Small intestine (tissue), 7 donors: ENCODE data around the gene LGALS7B. TPM values are rescaled to one million over a fixed set of nuclear protein-coding genes. Genes with fewer than 3 reads are reported as not detected.

ENCODE experiments used
- DNase-seq, 2 donors: peaks; one replicate each; pipeline versions ENCODE4 v3.0.0 to v3.0.0-alpha.2; 2013
- FAIRE-seq: peaks from 2 replicates; lab custom pipeline; 2012; peaks lifted over from hg19 to GRCh38; lab: Jason Lieb, UNC
- H3K27ac ChIP-seq, 3 donors: one replicate each; pipeline ENCODE4 v1.5.1; 2013; ENCODE audit warnings: low read length in 2 of 3, mild to moderate bottlenecking in 2 of 3, control low read depth in 1 of 3, inconsistent platforms in 1 of 3, low read depth in 1 of 3, moderate library complexity in 1 of 3
- H3K27me3 ChIP-seq, 3 donors: one replicate each; pipeline ENCODE4 v1.6.1; 2013; ENCODE audit warnings: low read length in 3 of 3, inconsistent platforms in 1 of 3; ENCODE audit not compliant: control insufficient read depth in 3 of 3, insufficient read depth in 3 of 3
- H3K36me3 ChIP-seq, 3 donors: one replicate each; pipeline ENCODE4 v1.6.1; 2013; ENCODE audit warnings: low read length in 3 of 3, inconsistent platforms in 1 of 3, low read depth in 1 of 3, mild to moderate bottlenecking in 1 of 3, moderate library complexity in 1 of 3; ENCODE audit not compliant: control insufficient read depth in 3 of 3, insufficient read depth in 2 of 3
- H3K4me1 ChIP-seq, 3 donors: one replicate each; pipeline ENCODE4 v1.6.1; 2013; ENCODE audit warnings: low read length in 2 of 3, inconsistent platforms in 1 of 3, low read depth in 1 of 3, mild to moderate bottlenecking in 1 of 3, moderate library complexity in 1 of 3; ENCODE audit not compliant: control insufficient read depth in 3 of 3, insufficient read depth in 2 of 3
- H3K4me3 ChIP-seq, 3 donors: one replicate each; pipeline ENCODE4 v1.5.1; 2013; ENCODE audit warnings: low read length in 3 of 3, control low read depth in 1 of 3, inconsistent platforms in 1 of 3, low read depth in 1 of 3, mild to moderate bottlenecking in 1 of 3, moderate library complexity in 1 of 3
- H3K9me3 ChIP-seq, 2 donors: one replicate each; pipeline ENCODE4 v1.6.1; 2013; ENCODE audit warnings: low read depth in 1 of 2, low read length in 1 of 2; ENCODE audit not compliant: control insufficient read depth in 2 of 2, insufficient read depth in 1 of 2
- WGBS, 3 donors: extraction: QIAGEN DNeasy Blood & Tissue Kit; methylation state at CpG; one replicate each; pipeline ENCODE4 v1.1.7; 2013; 5-methylcytosine and 5-hydroxymethylcytosine counted together
- polyA plus RNA-seq, 4 donors: library from polyadenylated mRNA; stranded (reverse) in 3 of 4; unstranded in 1 of 4; fragments of 200-250 nt in 3 of 4; fragments of 120-200 nt in 1 of 4; gene quantifications; one replicate each; pipeline versions ENCODE4 v1.2.1 to v1.2.3, GENCODE V29; 2013
- donor health status: healthy with polysubstance abuse.
- donor health status: control.
- donor health status: control.
- donor health status: Bipolar disorder and iron deficiency.
- donor health status: healthy.

LGALS7B gene
- polyA plus RNA-seq, 4 donors, result 2.0 to 5.4 (median 4.9) TPM; not detected in 1

DNA sequence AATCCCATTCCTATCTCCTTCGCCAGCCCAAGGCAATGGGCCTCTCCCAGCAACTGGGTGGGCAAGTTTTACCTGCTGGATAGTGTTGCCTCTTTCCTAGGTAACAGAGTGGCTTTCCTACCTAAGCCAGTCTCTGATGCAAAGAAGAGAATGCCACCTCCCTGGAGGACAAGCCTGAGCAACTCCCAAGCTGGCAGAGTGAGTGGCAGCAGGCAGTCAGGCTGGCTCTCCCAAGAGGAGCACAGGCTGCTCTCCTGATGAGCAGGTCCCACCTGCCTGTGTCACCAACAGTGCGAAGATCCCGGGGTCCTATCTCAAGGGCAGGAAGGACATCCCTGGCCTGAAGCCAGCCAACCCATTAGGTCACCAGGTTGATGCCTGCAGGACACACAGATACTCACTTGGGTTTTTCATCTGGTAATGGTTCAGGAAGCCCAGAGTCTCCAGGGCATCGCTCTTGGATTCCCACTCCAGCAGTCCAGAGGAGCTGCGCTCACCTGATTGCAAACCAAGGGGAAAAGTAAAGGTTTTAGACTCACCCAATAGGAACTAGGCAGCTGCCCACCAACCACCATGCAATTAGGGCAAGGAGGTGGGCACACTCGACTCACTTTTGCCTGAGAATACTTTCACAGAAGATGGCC lies 48.1 kb downstream of the LGALS7B start:
- Histone ChIP-seq H3K27ac (peak overlapping the region in 1 of 3 donors; percentile 68), H3K36me3 (peaks cover 32 to 68% (median 44%) of the 10 kb centered on the region in 3 donors), H3K4me3 (no peak overlapping the region), H3K9me3 (no peaks in the 10 kb centered on the region), H3K27me3 (no peaks in the 10 kb centered on the region), H3K4me1 (peaks cover 0 to 43% (median 0%) of the 10 kb centered on the region in 3 donors)
- WGBS, 3 donors, result 77 to 85% (median 82%) methylated on average over 6 of the region's 6 CpGs
- no peak for DNase-seq
- FAIRE-seq, result no peak

DNA sequence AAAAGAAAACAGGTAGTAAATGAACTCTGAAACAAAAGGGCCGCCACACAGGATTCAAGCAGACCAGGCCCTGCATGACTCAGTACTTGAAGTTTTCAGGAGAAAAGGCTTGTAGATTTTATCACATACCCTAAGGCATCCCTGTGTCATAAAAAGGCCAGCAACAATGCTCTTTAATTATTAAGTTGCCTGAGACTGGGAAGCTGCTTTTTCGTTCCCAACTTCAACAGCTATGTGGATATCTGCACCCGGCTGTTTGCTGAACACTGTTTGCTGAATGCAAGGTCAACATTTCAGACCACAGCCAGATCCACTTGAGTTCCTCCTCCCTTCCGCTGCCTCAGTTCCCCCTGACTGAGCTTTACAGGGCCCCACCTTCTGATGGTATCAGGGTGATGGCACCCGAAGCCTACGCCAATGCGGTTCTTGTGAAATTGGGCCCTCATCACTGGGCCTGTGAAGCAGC lies 48.7 kb downstream of the LGALS7B start:
- FAIRE-seq (no peak), DNase-seq (no peak)
- H3K4me3 ChIP-seq, result no peak overlapping the region
- peak overlapping the region in 2 of 3 donors; percentile 8 to 68 for H3K27ac ChIP-seq
- peaks cover 0 to 37% (median 0%) of the 10 kb centered on the region in 3 donors for H3K4me1 ChIP-seq
- H3K36me3 ChIP-seq, result peaks cover 33 to 74% (median 48%) of the 10 kb centered on the region in 3 donors
- H3K27me3 ChIP-seq, result no peaks in the 10 kb centered on the region
- H3K9me3 ChIP-seq, result no peaks in the 10 kb centered on the region
- 80 to 86% (median 85%) methylated on average over 7 of the region's 7 CpGs for WGBS, 3 donors

DNA sequence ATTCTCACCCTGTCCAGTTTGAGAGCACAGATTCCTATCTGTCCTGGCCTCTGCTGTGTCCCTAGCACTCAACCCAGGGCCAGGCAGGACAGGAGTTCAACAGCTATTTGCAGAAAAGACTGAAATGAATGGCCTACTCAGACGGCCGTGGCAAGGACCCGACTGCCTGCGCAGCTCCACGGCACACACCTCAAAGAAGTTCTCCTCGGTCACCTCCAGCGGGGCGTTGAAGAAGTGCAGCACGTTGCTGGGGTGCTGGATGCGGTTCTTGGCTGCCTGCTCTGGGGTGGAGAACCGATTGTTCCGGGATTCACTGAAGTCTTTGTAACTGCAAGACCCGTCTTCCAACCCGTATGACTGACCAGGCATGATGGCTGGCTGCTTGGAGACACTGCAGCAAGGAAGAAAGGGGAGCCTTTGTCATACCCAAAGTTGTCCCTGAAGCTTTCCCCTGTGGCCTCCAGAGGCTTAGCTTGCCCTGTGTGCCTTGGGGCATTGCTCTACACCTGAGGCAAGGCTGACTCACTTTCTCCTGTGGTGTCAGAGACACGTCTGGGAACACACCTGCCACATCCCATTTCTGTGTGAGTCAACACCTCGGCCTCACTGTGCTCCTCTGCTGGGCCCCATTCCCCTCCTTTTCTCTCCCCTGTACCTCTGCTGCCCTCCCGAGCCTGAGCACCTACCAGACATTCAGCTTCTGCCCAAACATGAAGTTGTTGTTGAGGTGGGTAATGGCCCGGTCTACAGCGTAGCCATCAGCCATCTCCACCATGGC lies 49.4 kb downstream of the LGALS7B start:
- Histone ChIP-seq H3K27ac (peak overlapping the region in 2 of 3 donors; percentile 17 to 68), H3K9me3 (no peaks in the 10 kb centered on the region), H3K4me3 (no peak overlapping the region), H3K4me1 (peaks cover 0 to 36% (median 0%) of the 10 kb centered on the region in 3 donors), H3K36me3 (peaks cover 40 to 81% (median 51%) of the 10 kb centered on the region in 3 donors), H3K27me3 (no peaks in the 10 kb centered on the region)
- FAIRE-seq (no peak), DNase-seq (peak; percentile 28 to 81)
- 69 to 77% (median 70%) methylated on average over 18 to 19 of the region's 19 CpGs for WGBS, 3 donors

DNA sequence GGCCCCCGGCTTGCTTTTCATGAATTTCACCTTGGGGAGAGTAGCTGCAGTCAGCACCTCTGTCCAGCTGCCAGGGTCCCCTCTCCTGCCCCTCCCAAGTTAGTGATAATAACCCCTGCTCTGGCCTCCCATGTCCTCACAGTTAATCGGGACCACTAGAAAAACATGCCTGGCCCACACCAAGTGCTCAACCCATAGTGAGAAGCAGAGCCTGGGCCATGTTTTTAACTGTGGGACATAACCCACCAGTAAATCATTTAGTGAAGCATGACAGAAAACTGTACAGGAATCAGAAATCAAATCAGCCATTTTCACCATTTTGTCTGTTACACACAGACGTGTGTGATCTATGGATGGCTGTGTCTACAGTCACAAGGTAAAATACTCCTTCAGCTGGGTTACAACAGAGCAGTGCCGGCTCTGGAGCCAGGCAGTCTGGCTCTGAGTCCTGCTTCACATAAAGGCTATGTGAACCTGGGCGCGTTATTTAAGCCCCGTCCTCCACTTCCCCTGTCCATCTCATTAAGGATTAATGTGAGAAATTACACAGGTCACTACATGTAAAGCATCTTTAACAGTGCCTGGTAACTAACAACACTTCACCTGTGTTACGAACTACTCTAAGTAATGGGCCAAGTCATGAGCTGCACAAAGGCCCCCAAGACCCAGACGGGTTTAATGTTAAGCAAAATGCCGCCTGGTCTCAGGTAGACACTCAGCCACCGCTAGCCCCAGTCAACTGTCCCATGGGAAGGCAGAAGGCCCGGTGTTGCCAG lies 50.2 kb downstream of the LGALS7B start:
- 82 to 90% (median 87%) methylated on average over 12 of the region's 12 CpGs for WGBS, 3 donors
- Histone ChIP-seq H3K27ac (peak overlapping the region in 2 of 3 donors; percentile 17 to 68), H3K9me3 (no peaks in the 10 kb centered on the region), H3K36me3 (peaks cover 44 to 89% (median 55%) of the 10 kb centered on the region in 3 donors), H3K4me3 (no peak overlapping the region), H3K4me1 (peaks cover 0 to 36% (median 0%) of the 10 kb centered on the region in 3 donors), H3K27me3 (no peaks in the 10 kb centered on the region)
- DNase-seq (no peak), FAIRE-seq (no peak)

DNA sequence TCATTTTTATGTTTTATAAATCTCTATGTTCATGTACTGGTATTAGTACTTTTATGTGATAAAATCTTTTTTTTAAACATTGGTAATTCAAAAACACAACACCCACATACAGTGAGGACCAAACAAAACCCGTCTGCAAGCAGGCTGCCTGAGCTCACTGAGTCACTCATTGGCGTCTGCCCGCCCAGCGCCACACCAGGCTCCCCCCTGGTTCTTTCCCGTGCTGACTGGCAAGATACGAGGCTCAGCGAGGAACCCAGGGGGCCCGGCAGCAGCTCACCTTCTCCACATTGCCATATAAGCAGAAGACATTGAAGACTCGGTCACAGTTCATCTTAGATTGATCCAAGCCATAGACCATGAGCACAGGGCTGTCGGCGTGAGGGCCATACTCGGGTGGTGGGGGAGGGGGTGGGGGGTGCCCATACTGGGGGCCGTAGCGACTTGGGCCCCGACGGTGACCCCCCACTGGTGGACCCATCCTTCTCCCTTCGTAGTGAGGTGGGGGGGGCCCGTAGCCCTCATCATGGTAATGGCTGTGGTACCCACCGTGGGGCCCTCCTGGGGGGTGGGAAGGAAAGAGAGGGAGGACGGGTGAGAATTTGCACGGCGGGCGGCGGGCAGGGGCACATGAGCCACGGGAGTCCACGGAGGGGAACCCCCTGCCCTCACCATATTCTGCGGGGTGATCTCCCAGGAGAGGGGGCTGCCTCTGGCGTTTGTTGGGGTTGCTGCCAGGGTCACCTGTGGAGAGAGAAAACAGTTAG lies 51.0 kb downstream of the LGALS7B start:
- Histone ChIP-seq H3K4me1 (peaks cover 0 to 36% (median 0%) of the 10 kb centered on the region in 3 donors), H3K27ac (no peak overlapping the region), H3K27me3 (no peaks in the 10 kb centered on the region), H3K9me3 (no peaks in the 10 kb centered on the region), H3K4me3 (no peak overlapping the region), H3K36me3 (peaks cover 48 to 92% (median 64%) of the 10 kb centered on the region in 3 donors)
- no peak for DNase-seq
- FAIRE-seq, result no peak
- WGBS, 3 donors, result 71 to 80% (median 80%) methylated on average over 25 to 28 of the region's 28 CpGs

DNA sequence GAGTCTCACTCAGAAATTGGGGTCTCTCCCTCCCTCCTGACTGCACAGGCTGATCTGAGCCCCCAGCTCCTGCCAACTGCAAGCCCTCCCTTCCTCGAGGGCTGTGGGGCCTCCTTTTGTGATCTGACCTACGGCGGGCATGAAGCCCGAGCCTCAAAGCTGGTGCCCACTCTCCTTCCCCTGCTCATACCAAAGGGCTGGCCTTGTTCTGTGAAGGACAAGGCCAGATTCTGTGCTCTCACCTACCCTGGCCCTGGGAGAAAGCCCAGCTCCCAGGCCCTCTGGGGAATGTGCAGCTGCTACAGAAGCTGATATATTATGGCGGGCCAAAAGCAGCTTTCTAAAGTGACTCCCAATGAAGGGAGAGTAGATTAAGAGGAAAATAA lies 51.6 kb downstream of the LGALS7B start:
- DNase-seq (no peak), FAIRE-seq (no peak)
- H3K9me3 ChIP-seq, result no peaks in the 10 kb centered on the region
- H3K27ac ChIP-seq, result no peak overlapping the region
- peaks cover 0 to 36% (median 0%) of the 10 kb centered on the region in 3 donors for H3K4me1 ChIP-seq
- H3K27me3 ChIP-seq, result no peaks in the 10 kb centered on the region
- 72 to 94% (median 93%) methylated on average over 5 of the region's 5 CpGs for WGBS, 3 donors
- H3K36me3 ChIP-seq, result peaks cover 52 to 97% (median 67%) of the 10 kb centered on the region in 3 donors
- H3K4me3 ChIP-seq, result no peak overlapping the region
